ENCODE data around the gene RIC8B. TPM values are rescaled to one million over a fixed set of nuclear protein-coding genes. Genes with fewer than 3 reads are reported as not detected.

RIC8B gene
- total RNA-seq, 2 donors from 2014 or later: 12.9 to 27.5 TPM

- Histone ChIP-seq H3K36me3 (no peaks in the 10 kb centered on the region), H3K4me3 (no peak overlapping the region), H3K9me3 (no peaks in the 10 kb centered on the region), H3K4me1 (ENCODE audit: control insufficient read depth in 1 of 2, low read depth in 2 of 2) (no peaks in the 10 kb centered on the region), H3K27me3 (replicated peaks; ENCODE audit: insufficient read depth) (no peaks in the 10 kb centered on the region), H3K27ac (no peak overlapping the region)
- no peak for TF ChIP-seq CTCF (IDR thresholded peaks at IDR 0.05)
- DNase-seq (ENCODE audit: low spot score) (no peak), ATAC-seq (ENCODE audit: insufficient number of reproducible peaks, low FRiP score, low read depth) (no peak)
Measured at GRCh38 chr12:106733660-106734059, 40.8 kb upstream of the RIC8B start.

GRCh38 chr12:106736051-106736957 lies 38.2 kb upstream of the RIC8B start:
- Histone ChIP-seq H3K36me3 (no peaks in the 10 kb centered on the region), H3K4me3 (no peak overlapping the region), H3K27ac (no peak overlapping the region), H3K4me1 (ENCODE audit: control insufficient read depth in 1 of 2, low read depth in 2 of 2) (peaks cover 4 to 7% of the 10 kb centered on the region in 2 donors), H3K9me3 (no peaks in the 10 kb centered on the region), H3K27me3 (replicated peaks; ENCODE audit: insufficient read depth) (no peaks in the 10 kb centered on the region)
- no peak for DNase-seq (ENCODE audit: low spot score)
- no peak for ATAC-seq (ENCODE audit: insufficient number of reproducible peaks, low FRiP score, low read depth)
- no peak for TF ChIP-seq CTCF (IDR thresholded peaks at IDR 0.05)

- no peak for TF ChIP-seq CTCF (IDR thresholded peaks at IDR 0.05)
- Histone ChIP-seq H3K4me1 (ENCODE audit: control insufficient read depth in 1 of 2, low read depth in 2 of 2) (peaks cover 4 to 7% of the 10 kb centered on the region in 2 donors), H3K27ac (no peak overlapping the region), H3K36me3 (no peaks in the 10 kb centered on the region), H3K4me3 (no peak overlapping the region), H3K9me3 (no peaks in the 10 kb centered on the region), H3K27me3 (replicated peaks; ENCODE audit: insufficient read depth) (no peaks in the 10 kb centered on the region)
- DNase-seq (ENCODE audit: low spot score) (no peak), ATAC-seq (ENCODE audit: insufficient number of reproducible peaks, low FRiP score, low read depth) (no peak)
Measured at GRCh38 chr12:106739318-106739717, 35.2 kb upstream of the RIC8B start.

GRCh38 chr12:106739815-106740530 lies 34.5 kb upstream of the RIC8B start:
- TF ChIP-seq CTCF (IDR thresholded peaks at IDR 0.05): no peak
- Histone ChIP-seq H3K4me1 (ENCODE audit: control insufficient read depth in 1 of 2, low read depth in 2 of 2) (peaks cover 4 to 7% of the 10 kb centered on the region in 2 donors), H3K4me3 (no peak overlapping the region), H3K9me3 (no peaks in the 10 kb centered on the region), H3K27ac (no peak overlapping the region), H3K36me3 (no peaks in the 10 kb centered on the region), H3K27me3 (replicated peaks; ENCODE audit: insufficient read depth) (no peaks in the 10 kb centered on the region)
- ATAC-seq (ENCODE audit: insufficient number of reproducible peaks, low FRiP score, low read depth) (no peak), DNase-seq (ENCODE audit: low spot score) (no peak)

GRCh38 chr12:106740818-106741217 lies 33.7 kb upstream of the RIC8B start:
- Histone ChIP-seq H3K9me3 (no peaks in the 10 kb centered on the region), H3K4me1 (ENCODE audit: control insufficient read depth in 1 of 2, low read depth in 2 of 2) (peaks cover 4 to 7% of the 10 kb centered on the region in 2 donors), H3K36me3 (no peaks in the 10 kb centered on the region), H3K27ac (no peak overlapping the region), H3K27me3 (replicated peaks; ENCODE audit: insufficient read depth) (no peaks in the 10 kb centered on the region), H3K4me3 (no peak overlapping the region)
- DNase-seq (ENCODE audit: low spot score) (no peak), ATAC-seq (ENCODE audit: insufficient number of reproducible peaks, low FRiP score, low read depth) (no peak)
- TF ChIP-seq CTCF (IDR thresholded peaks at IDR 0.05): no peak

Data from thoracic aorta (tissue), 2 donors.